Neuronal stem cell (in vitro differentiated cells): ENCODE data around the gene CNST. TPM values are rescaled to one million over a fixed set of nuclear protein-coding genes. Genes with fewer than 3 reads are reported as not detected.

Experiments
- DNase-seq: peaks from one replicate; pipeline ENCODE4 v3.0.0-alpha.2; 2013; ENCODE audit warnings: low spot score
- H2AFZ ChIP-seq: one replicate; pipeline ENCODE4 v1.6.1; 2013; ENCODE audit warnings: mild to moderate bottlenecking, low read length, inconsistent platforms
- H2AK5ac ChIP-seq: 2 replicates; pipeline ENCODE4 v1.6.1; 2013; ENCODE audit warnings: low read depth, mild to moderate bottlenecking, inconsistent platforms, low read length, moderate library complexity, mixed read lengths
- H2BK120ac ChIP-seq: 2 replicates; pipeline ENCODE4 v1.6.1; 2013; ENCODE audit warnings: low read depth, mild to moderate bottlenecking, inconsistent platforms, low read length, moderate library complexity, mixed read lengths
- H2BK12ac ChIP-seq: one replicate; pipeline ENCODE4 v1.6.1; 2013; ENCODE audit warnings: low read length, inconsistent platforms
- H2BK15ac ChIP-seq: 2 replicates; pipeline ENCODE4 v1.6.1; 2013; ENCODE audit warnings: mild to moderate bottlenecking, low read length, inconsistent platforms, mixed read lengths
- H2BK5ac ChIP-seq: one replicate; pipeline ENCODE4 v1.6.1; 2013; ENCODE audit warnings: inconsistent platforms, mild to moderate bottlenecking, low read length, moderate library complexity
- H3K14ac ChIP-seq: one replicate; pipeline ENCODE4 v1.6.1; 2013; ENCODE audit warnings: low read length, inconsistent platforms
- H3K18ac ChIP-seq: 2 replicates; pipeline ENCODE4 v1.6.1; 2013; ENCODE audit warnings: low read length, inconsistent platforms
- H3K23ac ChIP-seq: 2 replicates; pipeline ENCODE4 v1.6.1; 2013; ENCODE audit warnings: low read depth, mild to moderate bottlenecking, mixed read lengths, low read length, inconsistent platforms; ENCODE audit not compliant: poor library complexity
- H3K27ac ChIP-seq: replicated peaks from 3 replicates; pipeline ENCODE4 v1.5.1; 2013; ENCODE audit warnings: low read length, inconsistent platforms
- H3K27me3 ChIP-seq, 3 experiments: 2 replicates each; pipeline ENCODE4 v1.6.1; 2013; ENCODE audit warnings: low read length in 3 of 3, mild to moderate bottlenecking in 2 of 3, inconsistent platforms in 1 of 3, low read depth in 1 of 3, mixed read lengths in 1 of 3, moderate library complexity in 1 of 3; ENCODE audit not compliant: control insufficient read depth in 3 of 3, insufficient read depth in 3 of 3
- H3K36me3 ChIP-seq, 2 donors: replicated peaks in 1 of 2; 2 replicates each; pipeline ENCODE4 v1.6.1; 2013; ENCODE audit warnings: low read length in 2 of 2; ENCODE audit not compliant: control insufficient read depth in 2 of 2, insufficient read depth in 2 of 2
- H3K4ac ChIP-seq: 2 replicates; pipeline ENCODE4 v1.6.1; 2013; ENCODE audit warnings: inconsistent platforms, mild to moderate bottlenecking, low read length, moderate library complexity
- H3K4me1 ChIP-seq, 2 donors: 1 replicate in 1 of 2; 2 replicates in 1 of 2; pipeline ENCODE4 v1.6.1; 2013; ENCODE audit warnings: low read length in 2 of 2, low read depth in 1 of 2; ENCODE audit not compliant: control insufficient read depth in 2 of 2, insufficient read depth in 1 of 2
- H3K4me2 ChIP-seq: one replicate; pipeline ENCODE4 v1.6.1; 2013; ENCODE audit warnings: mild to moderate bottlenecking, low read length, inconsistent platforms; ENCODE audit not compliant: insufficient read depth, poor library complexity, severe bottlenecking
- H3K4me3 ChIP-seq, 2 donors: 2 replicates each; pipeline ENCODE4 v1.5.1; 2013; ENCODE audit warnings: low read length in 2 of 2, mild to moderate bottlenecking in 2 of 2, inconsistent platforms in 1 of 2, moderate library complexity in 1 of 2
- H3K79me1 ChIP-seq: one replicate; pipeline ENCODE4 v1.6.1; 2013; ENCODE audit warnings: low read depth, mild to moderate bottlenecking, inconsistent platforms, low read length, moderate library complexity
- H3K9ac ChIP-seq: one replicate; pipeline ENCODE4 v1.6.1; 2013; ENCODE audit warnings: mild to moderate bottlenecking, low read depth, low read length, inconsistent platforms; ENCODE audit not compliant: poor library complexity
- H3K9me3 ChIP-seq, 2 donors: replicated peaks in 1 of 2; 2 replicates each; pipeline versions ENCODE3 to v1.6.1; 2013; ENCODE audit warnings: low read length in 2 of 2, mild to moderate bottlenecking in 2 of 2, inconsistent platforms in 1 of 2, low read depth in 1 of 2, mixed read lengths in 1 of 2, moderate library complexity in 1 of 2; ENCODE audit not compliant: control insufficient read depth in 2 of 2, insufficient read depth in 1 of 2
- H4K8ac ChIP-seq: one replicate; pipeline ENCODE4 v1.6.1; 2013; ENCODE audit warnings: low read depth, mild to moderate bottlenecking, inconsistent platforms, low read length, moderate library complexity
- H4K91ac ChIP-seq: one replicate; pipeline ENCODE4 v1.6.1; 2013; ENCODE audit warnings: low read length, low read depth, mild to moderate bottlenecking, inconsistent platforms; ENCODE audit not compliant: poor library complexity
- WGBS, 2 donors: extraction: QIAGEN DNeasy Blood & Tissue Kit; methylation state at CpG; one replicate each; pipeline ENCODE4 v1.1.7; 2013; ENCODE audit warnings: missing lambda C conversion rate in 2 of 2, mixed read lengths in 1 of 2; ENCODE audit not compliant: insufficient read length in 2 of 2, insufficient replicate concordance in 1 of 2; ENCODE audit errors: extremely low coverage in 2 of 2; 5-methylcytosine and 5-hydroxymethylcytosine counted together
- polyA plus RNA-seq, 2 experiments: library from polyadenylated mRNA; stranded (reverse); fragments of 200-250 nt; gene quantifications; one replicate each; pipeline ENCODE4 v1.2.3, GENCODE V29; 2013

CNST gene, protein sequence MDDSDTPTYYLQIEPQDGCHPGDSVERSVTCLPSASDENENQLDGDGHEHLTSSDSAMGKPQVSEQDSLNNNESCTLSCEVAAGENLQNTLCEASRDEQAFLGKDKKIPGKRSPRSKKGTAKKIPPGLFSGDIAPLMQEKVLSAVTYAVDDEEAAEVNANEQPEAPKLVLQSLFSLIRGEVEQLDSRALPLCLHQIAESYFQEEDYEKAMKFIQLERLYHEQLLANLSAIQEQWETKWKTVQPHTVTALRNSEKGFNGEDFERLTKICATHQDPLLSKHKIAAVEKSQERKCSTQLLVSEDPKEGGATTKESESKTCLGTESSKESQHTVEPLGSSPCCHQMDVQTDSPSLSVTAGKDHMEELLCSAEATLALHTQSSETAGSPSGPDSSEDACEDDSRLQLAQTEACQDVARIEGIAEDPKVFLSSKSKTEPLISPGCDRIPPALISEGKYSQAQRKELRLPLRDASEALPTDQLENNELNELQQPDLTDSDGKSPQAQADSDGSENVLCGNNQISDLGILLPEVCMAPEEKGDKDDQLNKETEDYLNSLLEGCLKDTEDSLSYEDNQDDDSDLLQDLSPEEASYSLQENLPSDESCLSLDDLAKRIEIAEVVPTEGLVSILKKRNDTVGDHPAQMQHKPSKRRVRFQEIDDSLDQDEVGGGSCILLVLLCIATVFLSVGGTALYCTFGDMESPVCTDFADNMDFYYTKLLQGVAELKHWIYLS
- 8.5 TPM for polyA plus RNA-seq (2013, experiment 1 of 2)
- polyA plus RNA-seq (2013, experiment 2 of 2) = 8.6 TPM

DNA sequence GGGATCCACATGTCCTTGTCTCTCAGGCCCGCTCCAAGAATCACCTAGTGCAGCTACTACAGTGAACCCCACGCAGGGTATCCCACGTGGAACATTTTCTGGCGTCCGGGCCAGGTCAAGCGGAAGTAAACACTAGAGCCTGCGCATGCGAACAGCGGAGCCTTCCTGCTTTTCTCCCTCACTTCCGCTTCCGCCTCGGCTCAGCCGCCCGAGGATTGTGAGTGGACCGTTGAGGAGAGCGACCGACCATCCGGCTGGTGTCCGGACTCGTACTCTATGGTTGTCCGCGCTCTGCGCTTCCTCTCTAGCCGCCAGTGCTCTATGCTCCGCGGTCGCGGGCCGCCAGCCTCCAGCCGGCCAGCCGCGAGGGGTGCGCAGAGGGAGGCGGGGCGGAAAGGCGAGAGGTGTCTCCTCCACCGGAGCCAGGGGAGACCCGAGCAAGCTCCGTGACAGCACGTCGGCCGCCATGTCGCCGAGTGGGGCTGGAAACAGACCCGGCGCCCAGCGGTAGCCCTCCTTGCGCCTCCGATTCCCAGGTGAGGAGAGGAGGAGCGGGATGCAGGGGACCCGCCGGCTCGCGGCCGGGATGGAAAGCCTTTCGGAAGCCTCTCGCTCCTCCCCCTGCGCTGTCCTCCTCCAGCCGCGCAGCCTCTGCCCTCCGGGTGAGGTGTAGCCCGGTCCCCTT, at the start of gene CNST, which contains the start of gene TFB2M:
TSS of gene CNST (plus strand) at position 329 of the 685 bp plus-strand sequence. CDS start 25,107 bp downstream, outside the sequence.
TSS of gene TFB2M (minus strand) at position 134 of the 685 bp plus-strand sequence. CDS start at position 11, 123 bp downstream.
- no CpG with 5 or more reads among the region's 62 CpGs for WGBS, 2 donors
- Histone ChIP-seq H3K4ac (no peak within 1 kb of the TSS), H3K4me3 (peak within 1 kb of the TSS; percentile 82 to 97), H3K36me3 (peaks cover 0 to 21% of the 10 kb centered on the region in 2 donors), H2BK120ac (no peak within 1 kb of the TSS), H2AK5ac (no peak within 1 kb of the TSS), H4K91ac (no peak within 1 kb of the TSS), H3K4me2 (peak within 1 kb of the TSS; percentile 73), H3K9me3 (no peaks in the 10 kb centered on the region), H2AFZ (peak within 1 kb of the TSS; percentile 97), H3K27ac (peak within 1 kb of the TSS; percentile 91), H4K8ac (no peak within 1 kb of the TSS), H3K27me3 (no peaks in the 10 kb centered on the region), H3K23ac (peak within 1 kb of the TSS; percentile 100), H3K79me1 (no peaks in the 10 kb centered on the region), H2BK15ac (peak within 1 kb of the TSS; percentile 64), H3K9ac (peak within 1 kb of the TSS; percentile 91), H3K18ac (peak within 1 kb of the TSS; percentile 99), H2BK5ac (peak within 1 kb of the TSS; percentile 99), H3K14ac (peak within 1 kb of the TSS; percentile 82), H2BK12ac (no peak within 1 kb of the TSS), H3K4me1 (peaks cover 4 to 5% of the 10 kb centered on the region in 2 donors)
- DNase-seq = peak; percentile 97

DNA sequence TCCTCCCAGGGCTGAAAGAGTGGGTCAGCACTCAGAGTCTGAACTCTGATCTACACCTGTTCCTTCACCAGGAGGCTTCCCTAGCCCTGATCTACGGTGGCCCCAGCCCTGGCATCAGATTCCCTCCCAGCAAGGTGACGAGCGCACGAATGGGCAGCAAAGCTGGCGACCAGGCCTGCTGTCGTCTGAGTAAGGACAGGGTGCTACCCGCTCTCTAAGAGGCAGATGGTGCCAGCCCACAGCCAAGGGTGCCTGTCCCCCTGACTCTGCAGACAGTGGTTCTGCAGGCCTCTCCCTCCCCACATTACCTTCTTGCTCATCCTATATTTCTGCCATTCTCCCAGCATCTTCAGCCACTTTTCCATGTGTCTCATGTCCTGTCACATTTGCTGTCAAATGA, 48.9 kb upstream of the CNST start:
- DNase-seq = no peak
- peak overlapping the region; percentile 85 for H3K23ac ChIP-seq
- H3K79me1 ChIP-seq = no peaks in the 10 kb centered on the region
- H2BK12ac ChIP-seq = no peak overlapping the region
- H3K4ac ChIP-seq = no peak overlapping the region
- H3K36me3 ChIP-seq = no peaks in the 10 kb centered on the region
- H2BK15ac ChIP-seq = no peak overlapping the region
- no peaks in the 10 kb centered on the region for H3K4me1 ChIP-seq
- H2BK5ac ChIP-seq = no peak overlapping the region
- no peak overlapping the region for H3K27ac ChIP-seq
- peak overlapping the region; percentile 84 for H2AK5ac ChIP-seq
- H3K9ac ChIP-seq = no peak overlapping the region
- no peak overlapping the region for H3K4me3 ChIP-seq
- no peak overlapping the region for H3K18ac ChIP-seq
- no peak overlapping the region for H2AFZ ChIP-seq
- no CpG with 5 or more reads among the region's 7 CpGs for WGBS, 2 donors
- H3K27me3 ChIP-seq = no peaks in the 10 kb centered on the region
- no peak overlapping the region for H3K14ac ChIP-seq
- H3K4me2 ChIP-seq = no peak overlapping the region
- no peak overlapping the region for H4K8ac ChIP-seq
- no peak overlapping the region for H4K91ac ChIP-seq
- H2BK120ac ChIP-seq = no peak overlapping the region
- peaks cover 28 to 32% of the 10 kb centered on the region in 2 donors for H3K9me3 ChIP-seq

DNA sequence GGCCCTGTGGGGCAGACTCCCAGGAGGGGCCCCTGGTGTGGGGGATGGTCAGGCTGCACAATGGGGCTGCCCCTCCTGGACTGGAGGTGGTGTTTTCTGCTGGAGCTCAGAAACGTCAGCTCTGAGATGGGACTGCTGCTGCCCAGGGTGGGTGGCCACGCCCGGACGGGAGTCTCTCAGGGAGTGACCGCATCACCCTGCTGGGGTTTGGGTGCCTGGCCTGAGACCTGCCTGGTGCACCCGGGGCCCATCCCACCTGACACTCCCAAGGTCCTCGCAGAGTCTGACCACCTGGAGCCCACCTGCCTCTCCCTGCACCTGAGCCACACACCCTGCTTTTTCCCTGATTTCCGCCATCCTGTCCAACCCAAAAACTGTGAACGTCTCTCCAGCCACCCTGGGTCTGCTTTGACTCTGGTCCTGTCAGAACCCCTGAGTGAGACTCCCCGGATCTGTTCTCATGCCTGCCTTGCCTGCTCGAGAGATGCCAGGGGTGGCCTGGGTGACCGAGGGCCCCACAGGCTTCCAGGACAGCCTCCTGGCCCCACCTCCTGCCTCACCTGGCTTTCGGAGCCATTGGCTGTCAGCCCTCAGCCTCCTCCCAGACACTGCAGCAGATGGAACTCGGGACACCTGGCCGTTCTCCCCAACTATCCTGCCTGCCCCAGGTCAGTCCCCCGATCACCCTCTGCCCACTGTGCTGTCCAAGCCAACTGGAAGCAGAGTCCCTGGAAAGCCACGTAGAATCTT, 47.6 kb upstream of the CNST start:
- no peak overlapping the region for H4K91ac ChIP-seq
- no peak overlapping the region for H3K14ac ChIP-seq
- no peak overlapping the region for H2BK12ac ChIP-seq
- H3K18ac ChIP-seq = peak overlapping the region; percentile 38
- H4K8ac ChIP-seq = no peak overlapping the region
- WGBS, 2 donors = no CpG with 5 or more reads among the region's 17 CpGs
- H2AK5ac ChIP-seq = peak overlapping the region; percentile 68
- no peaks in the 10 kb centered on the region for H3K79me1 ChIP-seq
- no peak overlapping the region for H2BK120ac ChIP-seq
- no peak overlapping the region for H3K9ac ChIP-seq
- no peaks in the 10 kb centered on the region for H3K36me3 ChIP-seq
- no peak for DNase-seq
- H2BK5ac ChIP-seq = no peak overlapping the region
- no peak overlapping the region for H3K4me2 ChIP-seq
- no peaks in the 10 kb centered on the region for H3K4me1 ChIP-seq
- H2BK15ac ChIP-seq = no peak overlapping the region
- H3K27ac ChIP-seq = no peak overlapping the region
- H3K23ac ChIP-seq = no peak overlapping the region
- H3K9me3 ChIP-seq = peaks cover 25 to 31% of the 10 kb centered on the region in 2 donors
- no peaks in the 10 kb centered on the region for H3K27me3 ChIP-seq
- no peak overlapping the region for H2AFZ ChIP-seq
- no peak overlapping the region for H3K4me3 ChIP-seq
- no peak overlapping the region for H3K4ac ChIP-seq
